IMR-90 (cell line): ENCODE measurements around the gene LPO. TPM values are rescaled to one million over a fixed set of nuclear protein-coding genes. Genes with fewer than 3 reads are reported as not detected.

Experiments
- ATAC-seq: fragments of 200-7000 bp; cut with Tn5 transposase; 2 replicates; pipeline ENCODE4 v1.9.1; 2020; ENCODE audit warnings: low read depth, mild to moderate bottlenecking, moderate library complexity
- BruUV-seq: library from RNA; stranded (reverse); fragments of 400-500 nt; replicated peaks from 2 replicates; lab custom pipeline; 2021; lab: Mats Ljungman, UMichigan
- CTCF ChIA-PET: fragments of 300-600 bp; formaldehyde crosslinking; extraction: SDS; loops from one replicate; lab custom pipeline; 2021; ENCODE audit warnings: antibody characterized with exemption; lab: Yijun Ruan, JAX
- POLR2A ChIA-PET: fragments of 300-600 bp; sonication (Branson Sonifier 250); formaldehyde crosslinking; loops from one replicate; lab custom pipeline; 2022; ENCODE audit warnings: antibody characterized with exemption; ENCODE audit not compliant: unreplicated experiment; lab: Charles Lee
- DNase-seq: peaks from one replicate; pipeline ENCODE4 v3.0.0; 2013
- H2AFZ ChIP-seq: replicated peaks from 2 replicates; pipeline ENCODE3; 2013; ENCODE audit warnings: low read length, mild to moderate bottlenecking; ENCODE audit not compliant: poor library complexity
- H2AK5ac ChIP-seq: 2 replicates; pipeline ENCODE4 v1.6.1; 2013; ENCODE audit warnings: low read depth, low read length, inconsistent platforms
- H2AK9ac ChIP-seq: replicated peaks from 2 replicates; pipeline ENCODE3; 2013; ENCODE audit warnings: mild to moderate bottlenecking, low read depth, low read length, moderate library complexity; ENCODE audit not compliant: poor library complexity
- H2BK120ac ChIP-seq: 2 replicates; pipeline ENCODE4 v1.6.1; 2013; ENCODE audit warnings: low read depth, low read length, inconsistent platforms
- H2BK15ac ChIP-seq: 3 replicates; pipeline ENCODE4 v1.6.1; 2013; ENCODE audit warnings: low read depth, low read length, inconsistent platforms
- H2BK20ac ChIP-seq: 2 replicates; pipeline ENCODE4 v1.6.1; 2013; ENCODE audit warnings: low read depth, mild to moderate bottlenecking, inconsistent platforms, low read length, moderate library complexity
- H2BK5ac ChIP-seq: 2 replicates; pipeline ENCODE4 v1.6.1; 2013; ENCODE audit warnings: mild to moderate bottlenecking, low read depth, low read length, inconsistent platforms; ENCODE audit not compliant: poor library complexity, severe bottlenecking
- H3K14ac ChIP-seq: replicated peaks from 2 replicates; pipeline ENCODE4 v1.6.1; 2013; ENCODE audit warnings: low read depth, low read length, inconsistent platforms
- H3K18ac ChIP-seq: 2 replicates; pipeline ENCODE4 v1.6.1; 2013; ENCODE audit warnings: low read depth, low read length, control low read depth
- H3K23ac ChIP-seq: 2 replicates; pipeline ENCODE4 v1.6.1; 2013; ENCODE audit warnings: low read depth, low read length, inconsistent platforms
- H3K27ac ChIP-seq: 2 replicates; pipeline ENCODE4 v1.5.1; 2013; ENCODE audit warnings: mild to moderate bottlenecking, control low read depth, low read length; ENCODE audit not compliant: insufficient read depth
- H3K27me3 ChIP-seq: 2 replicates; pipeline ENCODE4 v1.6.1; 2013; ENCODE audit warnings: low read length; ENCODE audit not compliant: control insufficient read depth, insufficient read depth
- H3K36me3 ChIP-seq: 2 replicates; pipeline ENCODE4 v1.6.1; 2013; ENCODE audit warnings: low read length, mixed read lengths; ENCODE audit not compliant: control insufficient read depth, insufficient read depth
- H3K4ac ChIP-seq: 2 replicates; pipeline ENCODE4 v1.6.1; 2013; ENCODE audit warnings: low read depth, low read length, inconsistent platforms
- H3K4me1 ChIP-seq: 2 replicates; pipeline ENCODE4 v1.6.1; 2013; ENCODE audit warnings: low read length, mixed read lengths; ENCODE audit not compliant: control insufficient read depth, insufficient read depth
- H3K4me2 ChIP-seq: 2 replicates; pipeline ENCODE4 v1.6.1; 2013; ENCODE audit warnings: low read depth, mild to moderate bottlenecking, control low read depth, low read length, moderate library complexity
- H3K4me3 ChIP-seq: 2 replicates; pipeline ENCODE4 v1.5.1; 2013; ENCODE audit warnings: low read depth, mild to moderate bottlenecking, control low read depth, low read length, moderate library complexity; ENCODE audit not compliant: insufficient read depth
- H3K56ac ChIP-seq: 2 replicates; pipeline ENCODE4 v1.6.1; 2013; ENCODE audit warnings: low read length, inconsistent platforms; ENCODE audit not compliant: insufficient read depth; ENCODE audit errors: extremely low read depth
- H3K79me1 ChIP-seq, 2 experiments: 2 replicates each; pipeline ENCODE4 v1.6.1; 2013; ENCODE audit warnings: low read length in 2 of 2, inconsistent platforms in 1 of 2, low read depth in 1 of 2
- H3K9ac ChIP-seq: 2 replicates; pipeline ENCODE4 v1.6.1; 2013; ENCODE audit warnings: low read depth, low read length, control low read depth
- H3K9me1 ChIP-seq: 2 replicates; pipeline ENCODE4 v1.6.1; 2013; ENCODE audit warnings: low read length, inconsistent platforms; ENCODE audit not compliant: insufficient read depth
- H3K9me3 ChIP-seq: 2 replicates; pipeline ENCODE4 v1.6.1; 2013; ENCODE audit warnings: low read length; ENCODE audit not compliant: control insufficient read depth, insufficient read depth
- H4K20me1 ChIP-seq: 2 replicates; pipeline ENCODE4 v1.6.1; 2013; ENCODE audit warnings: low read length, inconsistent platforms; ENCODE audit not compliant: insufficient read depth
- H4K5ac ChIP-seq: 2 replicates; pipeline ENCODE4 v1.6.1; 2013; ENCODE audit warnings: mild to moderate bottlenecking, low read depth, low read length, control low read depth
- H4K8ac ChIP-seq, 2 experiments: 2 replicates each; pipeline ENCODE4 v1.6.1; 2013; ENCODE audit warnings: low read depth in 2 of 2, low read length in 2 of 2, control low read depth in 1 of 2, inconsistent platforms in 1 of 2
- H4K91ac ChIP-seq: 2 replicates; pipeline ENCODE4 v1.6.1; 2013; ENCODE audit warnings: low read depth, low read length, inconsistent platforms; ENCODE audit not compliant: insufficient read depth
- CHD1 ChIP-seq: IDR thresholded peaks from 2 replicates; pipeline ENCODE4 v1.6.1; 2012; ENCODE audit warnings: low read depth, low read length, improper control_type of control experiment
- CTCF ChIP-seq: conservative IDR thresholded peaks from 2 replicates; pipeline ENCODE4 v1.5.1; 2012; ENCODE audit warnings: mild to moderate bottlenecking, low read depth, low read length, improper control_type of control experiment
- ELK1 ChIP-seq: fragments of 150-350 bp; IDR thresholded peaks from 2 replicates; pipeline ENCODE4 v1.6.1; 2016; ENCODE audit warnings: low read depth, mild to moderate bottlenecking, low read length, moderate library complexity, borderline replicate concordance
- FOS ChIP-seq: fragments of 150-350 bp; IDR thresholded peaks from 2 replicates; pipeline ENCODE4 v1.6.1; 2016; ENCODE audit warnings: low read depth, low read length
- MAFK ChIP-seq: IDR thresholded peaks from 2 replicates; pipeline ENCODE4 v1.6.1; 2012; ENCODE audit warnings: low read depth, low read length, improper control_type of control experiment
- MXI1 ChIP-seq: IDR thresholded peaks from 2 replicates; pipeline ENCODE4 v1.6.1; 2012; ENCODE audit warnings: low read depth, mild to moderate bottlenecking, low read length, moderate library complexity, borderline replicate concordance
- POLR2A ChIP-seq: IDR thresholded peaks from 2 replicates; pipeline ENCODE4 v1.6.1; 2012; ENCODE audit warnings: mild to moderate bottlenecking, low read depth, low read length
- RAD21 ChIP-seq: IDR thresholded peaks from 2 replicates; pipeline ENCODE4 v1.6.1; 2012; ENCODE audit warnings: low read length, improper control_type of control experiment
- RFX5 ChIP-seq: IDR thresholded peaks from 2 replicates; pipeline ENCODE4 v1.8.0; 2012; ENCODE audit warnings: low read depth, mild to moderate bottlenecking, low read length, moderate library complexity
- SMC3 ChIP-seq: fragments of 150-350 bp; IDR thresholded peaks from 2 replicates; pipeline ENCODE4 v1.6.1; 2016; ENCODE audit warnings: low read depth, mild to moderate bottlenecking, antibody characterized with exemption, low read length, moderate library complexity
- WGBS, 2 experiments: methylation state at CpG; one replicate each; pipeline versions ENCODE4 v1.1.5 to v1.1.7; 2013; ENCODE audit warnings: missing lambda C conversion rate in 2 of 2; ENCODE audit not compliant: insufficient read length in 1 of 2; ENCODE audit errors: extremely low coverage in 2 of 2; 5-methylcytosine and 5-hydroxymethylcytosine counted together
- dilution Hi-C: fragments of 300-500 bp; cut with HindIII; formaldehyde crosslinking; loops from one replicate; pipeline ENCODE4 v1.14.3; 2018; ENCODE audit warnings: low sequenced_read_pairs; ENCODE audit not compliant: unreplicated experiment
- in situ Hi-C: fragments of 300-500 bp; cut with MboI; formaldehyde crosslinking; loops from 3 replicates; pipeline ENCODE4 v1.14.3; 2019; ENCODE audit warnings: low sequenced_read_pairs, inconsistent platforms, mixed read lengths
- intact Hi-C: fragments of 100-400 bp; cut with micrococcal nuclease; formaldehyde crosslinking; loops from 2 replicates; pipeline ENCODE4 v1.10.0; 2022
- polyA plus RNA-seq, 3 experiments: library from polyadenylated mRNA; depleted of rRNA; stranded (reverse); fragments of >200 nt; gene quantifications; 2 replicates each; pipeline ENCODE4 v1.2.3, GENCODE V29; 2012; ENCODE audit warnings: low replicate concordance in 1 of 3
- total RNA-seq: library from RNA; depleted of rRNA; stranded (reverse); fragments of >200 nt; gene quantifications from 2 replicates; pipeline ENCODE4 v1.2.3, GENCODE V29; 2012

The LPO gene
- total and polyA plus RNA-seq, 2 of the 4 experiments (the other 2 are of a cell fraction): not detected

GRCh38 chr17:58205936-58206335, 32.4 kb upstream of the LPO start:
- H3K4me3 ChIP-seq: no peak overlapping the region
- no peak for DNase-seq
- 63% methylated on average over 2 of the region's 11 CpGs; no CpG with 5 or more reads in 1 of the 2 experiments for WGBS, 2 experiments

More at GRCh38 chr17:58205936-58206335, 32.4 kb upstream of the LPO start:
- no peaks in the 10 kb centered on the region for H3K79me1 ChIP-seq
- no peak overlapping the region for H2AFZ ChIP-seq
- in situ Hi-C loops: no loop called here
- H2BK15ac ChIP-seq: no peak overlapping the region
- no peaks in the 10 kb centered on the region for H3K4me1 ChIP-seq
- no peaks in the 10 kb centered on the region for H3K9me3 ChIP-seq
- ChIA-PET CTCF (no interaction called here), POLR2A (no interaction called here)
- H2AK9ac ChIP-seq: no peak overlapping the region
- dilution Hi-C loops: no loop called here
- H3K18ac ChIP-seq: no peak overlapping the region
- no peak for ATAC-seq
- no peak overlapping the region for H2AK5ac ChIP-seq
- no TSS peak for BruUV-seq
- no peak overlapping the region for H3K23ac ChIP-seq
- H4K5ac ChIP-seq: no peak overlapping the region
- TF ChIP-seq SMC3 (no peak), RAD21 (no peak), FOS (no peak), ELK1 (no peak), CTCF (no peak), CHD1 (no peak), POLR2A (no peak), MXI1 (no peak), MAFK (no peak), RFX5 (no peak)
- H3K27me3 ChIP-seq: no peaks in the 10 kb centered on the region
- no peak overlapping the region for H3K4me2 ChIP-seq
- no peak overlapping the region for H2BK120ac ChIP-seq
- no peak overlapping the region for H4K91ac ChIP-seq
- H3K56ac ChIP-seq: no peak overlapping the region
- H3K9me1 ChIP-seq: no peaks in the 10 kb centered on the region
- H4K8ac ChIP-seq: no peak overlapping the region
- intact Hi-C loops: no loop called here
- H3K9ac ChIP-seq: no peak overlapping the region
- no peak overlapping the region for H2BK20ac ChIP-seq
- no peak overlapping the region for H3K14ac ChIP-seq
- peaks cover 19% of the 10 kb centered on the region for H3K36me3 ChIP-seq
- no peak overlapping the region for H3K4ac ChIP-seq
- H3K27ac ChIP-seq: no peak overlapping the region
- no peak overlapping the region for H2BK5ac ChIP-seq
- no peaks in the 10 kb centered on the region for H4K20me1 ChIP-seq
